NCI-H2227 treated with DMSO at 0.1 percent for 48 hours (cell line): ENCODE results near the gene LCLAT1.
A peak's percentile ranks its signal among the peaks of the same experiment; 100 is the strongest.

Source experiments
- DNase-seq: peaks from one replicate; lab custom pipeline; 2025; lab: John Stamatoyannopoulos, UW

Gene LCLAT1

GRCh38 chr2:30447149-30448045 is at the start of gene LCLAT1:
TSS of gene LCLAT1 (plus strand) at chr2:30447246. CDS start at chr2:30525591, 78,345 bp downstream.
- DNase-seq = peak; percentile 61

- no peak for DNase-seq
Observed at GRCh38 chr2:30398084-30398873, 48.8 kb upstream of the LCLAT1 start.

DNA sequence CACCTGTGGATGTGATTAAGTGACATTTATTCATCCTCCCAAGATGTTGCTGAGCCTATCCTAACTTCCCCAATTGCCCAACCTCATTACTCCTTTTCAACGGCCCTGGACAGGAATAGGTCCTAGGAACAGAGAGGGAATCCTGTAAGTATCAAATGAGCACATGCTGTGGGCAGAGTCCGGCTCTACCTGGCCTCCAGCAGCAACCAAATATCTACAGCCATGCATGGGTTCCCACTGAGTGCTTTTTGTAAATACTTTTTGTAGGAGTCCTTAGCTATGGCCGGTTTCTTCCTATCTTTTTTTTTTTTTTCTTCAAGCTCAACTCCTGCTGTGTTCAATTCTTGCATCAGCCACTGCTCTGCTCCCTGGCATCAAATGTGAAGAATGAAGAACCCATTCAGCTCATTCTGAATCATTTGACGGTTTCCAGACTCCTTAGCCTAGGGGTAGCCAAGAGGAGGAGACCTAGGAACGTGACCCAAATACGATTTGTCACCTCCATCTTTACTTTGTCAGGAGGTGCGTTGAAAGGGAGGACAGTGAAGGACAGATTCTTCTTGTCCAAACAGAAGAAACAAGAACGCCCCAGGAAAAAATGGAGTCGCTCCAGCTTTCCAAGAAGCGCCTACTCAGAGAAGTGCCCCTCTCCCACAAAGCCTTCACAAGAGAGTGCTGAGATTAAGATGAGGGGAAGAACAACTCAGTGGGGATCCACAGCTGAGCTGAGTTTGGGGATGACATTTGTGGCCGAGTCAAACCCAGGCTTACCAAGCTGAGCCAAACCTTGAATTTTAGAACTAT is 46.7 kb upstream of the LCLAT1 start:
- DNase-seq = no peak

DNA sequence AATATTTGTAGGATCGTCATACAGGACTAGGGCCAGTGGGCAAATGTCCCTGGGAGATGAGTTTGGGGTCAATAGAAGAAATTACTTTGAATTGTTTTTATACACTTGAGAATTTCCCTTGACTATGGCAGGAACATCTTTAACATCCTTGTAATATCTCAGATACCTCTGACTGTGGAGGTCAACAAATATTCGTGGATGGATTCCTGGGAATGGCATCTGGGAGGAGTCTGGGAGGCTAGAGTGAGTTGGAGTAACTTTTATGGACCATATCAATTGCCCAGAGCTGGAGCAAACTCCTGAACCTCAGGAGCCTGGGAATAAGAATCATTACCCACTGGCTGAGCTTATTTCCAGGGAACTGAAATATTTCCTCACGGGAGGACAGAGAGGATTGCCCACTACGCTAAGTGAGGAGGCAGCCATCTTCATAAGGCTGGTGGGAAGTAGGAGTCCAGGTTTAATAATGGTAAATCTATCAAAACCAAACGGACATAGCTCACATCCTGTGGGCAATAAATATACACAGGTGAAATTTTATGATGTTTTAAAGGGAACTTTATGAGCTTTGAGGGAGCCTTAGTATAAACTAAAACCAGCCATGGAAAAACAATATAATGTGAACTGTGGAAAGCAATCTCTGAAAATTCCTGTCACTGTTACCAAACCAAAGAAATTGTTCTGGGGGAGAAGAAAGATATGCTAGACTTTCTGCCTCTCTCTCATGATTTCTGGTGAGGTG is 44.4 kb upstream of the LCLAT1 start:
- DNase-seq = no peak

- DNase-seq = no peak
Observed at GRCh38 chr2:30403592-30404312, 43.3 kb upstream of the LCLAT1 start.

- peak; percentile 81 for DNase-seq
Observed at GRCh38 chr2:30404319-30405259, 42.5 kb upstream of the LCLAT1 start.

- no peak for DNase-seq
Observed at GRCh38 chr2:30405260-30405605, 41.8 kb upstream of the LCLAT1 start.

- DNase-seq = no peak
Observed at GRCh38 chr2:30406853-30407252, 40.2 kb upstream of the LCLAT1 start.

GRCh38 chr2:30408961-30409387 is 38.1 kb upstream of the LCLAT1 start:
- DNase-seq = no peak

GRCh38 chr2:30410217-30410616 is 36.8 kb upstream of the LCLAT1 start:
- DNase-seq = no peak

- no peak for DNase-seq
Observed at GRCh38 chr2:30412047-30412683, 34.9 kb upstream of the LCLAT1 start.

DNA sequence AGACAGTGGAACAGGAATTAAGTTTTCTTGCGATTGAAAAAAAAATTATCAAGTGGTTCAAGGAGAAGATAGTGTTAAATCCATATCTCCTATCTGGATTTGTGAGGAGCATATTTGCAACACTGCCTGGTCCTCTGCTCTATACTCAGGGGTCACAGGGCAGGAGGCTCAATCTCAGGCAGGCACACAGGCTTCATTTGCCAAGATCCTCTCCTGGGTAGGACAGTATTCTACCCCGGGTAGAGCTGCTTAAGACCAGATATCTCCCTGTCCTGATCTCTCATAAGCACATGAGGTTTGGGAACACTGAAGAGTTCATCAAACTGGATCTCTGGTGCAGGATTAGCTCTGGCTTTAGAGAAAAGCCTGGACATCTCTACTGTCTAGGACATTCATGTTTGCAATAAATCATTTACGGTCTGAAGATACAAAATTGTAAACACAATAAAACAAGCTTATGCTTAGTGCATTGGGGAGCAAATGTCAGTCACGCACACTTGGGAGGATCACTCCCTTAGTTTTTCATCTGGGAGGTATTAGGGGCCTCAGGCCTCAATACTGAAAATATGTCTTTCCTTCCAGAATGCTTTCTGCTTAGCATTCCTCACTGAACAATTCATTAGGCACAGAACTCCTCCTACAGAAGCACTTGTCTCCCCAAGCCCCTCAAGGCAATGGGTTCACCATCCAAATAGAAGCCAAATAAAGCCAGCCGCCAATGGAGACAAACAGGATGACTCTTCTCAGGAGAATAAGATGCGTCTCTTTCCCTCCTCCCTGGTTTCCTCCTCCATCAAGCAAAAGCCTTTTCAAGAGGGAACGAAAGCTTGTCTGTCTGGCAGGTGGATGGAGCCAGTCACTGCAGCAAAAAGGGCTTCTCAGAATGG is 34.1 kb upstream of the LCLAT1 start:
- DNase-seq = no peak

DNA sequence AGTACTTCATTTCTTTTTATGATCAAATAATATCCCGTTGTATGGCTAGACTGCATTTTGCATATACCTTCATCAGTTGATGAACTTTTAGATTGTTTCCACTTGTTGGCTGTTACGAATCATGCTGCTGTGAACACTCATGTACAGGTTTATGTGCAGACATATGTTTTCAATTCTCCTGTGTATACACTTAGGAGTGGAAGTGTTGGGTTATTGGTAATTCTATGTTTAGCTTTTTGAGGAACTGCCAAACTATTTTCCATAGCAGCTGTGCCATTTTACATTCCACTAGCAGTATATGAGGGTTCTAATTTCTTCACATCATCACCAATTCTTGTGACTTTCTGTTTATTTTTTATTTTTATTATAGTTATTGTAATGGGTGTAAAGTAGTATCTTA is 32.1 kb upstream of the LCLAT1 start:
- no peak for DNase-seq

GRCh38 chr2:30417253-30417652 is 29.8 kb upstream of the LCLAT1 start:
- no peak for DNase-seq

- DNase-seq = no peak
Observed at GRCh38 chr2:30421026-30421603, 25.9 kb upstream of the LCLAT1 start.

DNA sequence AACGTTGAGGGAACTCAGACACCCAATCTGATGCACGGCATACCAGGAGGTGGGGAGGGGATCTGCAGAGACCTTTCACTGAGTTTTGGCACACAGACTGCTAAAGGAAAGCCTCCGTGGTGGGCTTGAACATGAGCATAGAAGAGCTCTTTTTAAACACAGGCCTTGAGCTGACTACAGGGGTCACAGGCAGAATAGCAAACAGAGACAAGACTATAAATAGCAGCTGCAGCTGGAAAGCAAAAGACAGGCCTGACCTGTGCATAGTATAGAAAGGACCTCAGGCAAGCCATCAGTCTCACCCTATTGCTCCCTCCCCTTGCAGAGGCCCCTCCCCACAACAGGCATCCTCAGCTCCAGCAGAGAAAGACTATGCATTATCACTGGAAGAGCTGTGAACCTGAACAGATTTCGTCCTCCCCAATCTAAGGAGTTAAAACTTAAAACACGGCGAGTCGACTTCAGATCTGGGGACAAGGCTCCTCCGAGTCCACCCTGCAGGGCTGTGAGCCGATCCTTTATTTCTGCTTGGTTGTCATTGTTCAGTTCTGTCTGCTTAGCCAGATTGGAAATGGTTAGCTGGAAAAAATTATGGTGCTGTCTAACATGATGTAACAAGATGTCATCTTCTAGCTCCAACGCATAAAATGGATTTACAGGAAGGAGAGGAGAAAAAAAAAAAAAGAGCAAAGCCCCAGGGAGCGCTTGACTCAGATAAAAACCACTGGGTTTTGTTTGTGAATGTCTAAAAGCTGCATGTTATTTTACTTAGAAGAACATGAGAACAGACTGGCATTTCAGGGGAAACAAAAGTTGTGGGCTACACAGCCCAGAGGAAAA is 25.2 kb upstream of the LCLAT1 start:
- peak; percentile 64 for DNase-seq
